GM23248 (cell line): ENCODE results near the gene SPTLC1.

Experiments used
- EZH2 ChIP-seq: fragments of 200-600 bp; sonication (generic); IDR thresholded peaks from 2 replicates; pipeline ENCODE4 v1.6.1; 2018; ENCODE audit warnings: antibody characterized with exemption, mild to moderate bottlenecking; ENCODE audit not compliant: insufficient read depth, poor library complexity, severe bottlenecking
- EZH2phosphoT487 ChIP-seq: fragments of 200-600 bp; sonication (generic); IDR thresholded peaks from 2 replicates; pipeline ENCODE4 v1.6.1; 2018; ENCODE audit warnings: antibody characterized with exemption, moderate library complexity, mild to moderate bottlenecking, low read depth; ENCODE audit not compliant: insufficient read depth

GRCh38 chr9:92043002-92043401 lies 72.2 kb downstream of the SPTLC1 start:
- TF ChIP-seq EZH2 (no peak), EZH2phosphoT487 (no peak)
